ENCODE results near the gene NOP9.

The NOP9 gene

DNA sequence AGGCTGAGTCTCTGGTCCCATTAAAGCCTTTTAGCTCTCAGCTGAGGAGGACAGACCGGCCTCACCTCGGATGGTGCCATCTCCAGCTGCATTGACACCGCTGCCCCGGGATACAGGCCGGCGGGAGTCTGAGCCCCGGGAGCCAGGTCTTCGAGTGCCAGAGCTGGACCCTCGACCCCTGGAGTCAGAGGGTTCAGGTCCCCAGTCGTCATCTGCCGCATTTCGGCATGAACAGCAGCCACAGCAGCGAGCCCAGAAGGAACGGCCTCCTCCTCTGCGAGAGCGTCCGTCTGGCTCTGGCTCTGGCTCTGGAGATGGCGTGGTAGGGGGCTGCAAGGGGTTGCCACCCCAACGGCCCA, 37.7 kb upstream of the NOP9 start:
- no peak overlapping the region for H3K27ac Mint-ChIP-seq
- H3K4me3 Mint-ChIP-seq: no peak overlapping the region
- TF ChIP-seq, protein P1, sequence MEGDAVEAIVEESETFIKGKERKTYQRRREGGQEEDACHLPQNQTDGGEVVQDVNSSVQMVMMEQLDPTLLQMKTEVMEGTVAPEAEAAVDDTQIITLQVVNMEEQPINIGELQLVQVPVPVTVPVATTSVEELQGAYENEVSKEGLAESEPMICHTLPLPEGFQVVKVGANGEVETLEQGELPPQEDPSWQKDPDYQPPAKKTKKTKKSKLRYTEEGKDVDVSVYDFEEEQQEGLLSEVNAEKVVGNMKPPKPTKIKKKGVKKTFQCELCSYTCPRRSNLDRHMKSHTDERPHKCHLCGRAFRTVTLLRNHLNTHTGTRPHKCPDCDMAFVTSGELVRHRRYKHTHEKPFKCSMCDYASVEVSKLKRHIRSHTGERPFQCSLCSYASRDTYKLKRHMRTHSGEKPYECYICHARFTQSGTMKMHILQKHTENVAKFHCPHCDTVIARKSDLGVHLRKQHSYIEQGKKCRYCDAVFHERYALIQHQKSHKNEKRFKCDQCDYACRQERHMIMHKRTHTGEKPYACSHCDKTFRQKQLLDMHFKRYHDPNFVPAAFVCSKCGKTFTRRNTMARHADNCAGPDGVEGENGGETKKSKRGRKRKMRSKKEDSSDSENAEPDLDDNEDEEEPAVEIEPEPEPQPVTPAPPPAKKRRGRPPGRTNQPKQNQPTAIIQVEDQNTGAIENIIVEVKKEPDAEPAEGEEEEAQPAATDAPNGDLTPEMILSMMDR (IDR thresholded peaks at IDR 0.05): no peak
- H3K4me1 Mint-ChIP-seq: peaks cover 2% of the 10 kb centered on the region
- DNase-seq: no peak
- no peaks in the 10 kb centered on the region for H3K9me3 Mint-ChIP-seq
- H3K36me3 Mint-ChIP-seq (ENCODE audit: low read depth): peaks cover 6% of the 10 kb centered on the region
- H3K27me3 Mint-ChIP-seq (ENCODE audit: low read depth, poor library complexity): peaks cover 2% of the 10 kb centered on the region

DNA sequence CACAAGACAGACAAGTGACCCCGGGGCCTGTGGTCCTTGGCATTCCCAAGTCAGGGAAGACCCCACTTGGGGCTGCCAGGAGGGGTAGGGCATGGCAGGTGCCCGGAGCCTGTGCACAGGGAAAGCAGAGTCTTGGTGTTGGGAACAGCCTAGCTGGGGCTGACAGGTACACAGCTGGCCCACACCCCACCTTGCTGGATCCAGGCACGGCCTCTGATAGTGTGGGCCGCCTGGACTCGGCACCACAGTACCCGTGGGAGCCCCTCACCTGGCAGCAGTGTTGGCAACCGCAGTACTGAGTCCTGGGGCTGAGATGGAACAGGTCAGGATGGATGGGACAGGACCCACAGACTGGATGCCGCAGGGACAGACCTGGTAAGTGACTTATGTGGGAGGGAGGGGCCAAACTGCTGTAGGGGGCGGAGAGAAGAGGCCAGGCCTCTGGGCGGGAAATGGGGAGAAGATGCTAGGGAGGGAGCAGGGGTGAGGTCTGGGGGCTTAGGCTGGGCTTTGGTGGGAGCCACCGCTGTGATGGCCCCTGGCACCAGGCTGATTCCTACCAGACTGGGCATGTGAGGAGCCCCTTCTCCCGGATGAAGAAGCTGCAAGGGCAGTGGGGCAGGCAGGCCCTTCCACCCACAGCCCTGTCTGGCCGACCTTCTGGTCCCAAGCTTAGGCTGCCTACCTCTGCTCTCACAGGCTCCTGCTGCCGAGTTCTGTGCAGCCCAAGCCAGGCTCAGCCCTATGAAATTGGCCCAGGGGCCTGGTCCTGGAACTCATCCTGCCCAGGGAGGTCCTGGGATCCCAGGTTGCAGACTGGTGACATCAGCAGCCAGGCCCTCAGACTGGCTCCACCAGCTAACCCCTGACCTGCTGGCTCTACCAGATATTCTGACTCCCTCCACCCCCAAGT, 36.6 kb upstream of the NOP9 start, which contains the start of gene TGM1:
Gene TGM1 (minus strand): TSS at position 357 of the 913 bp plus-strand sequence. CDS start 825 bp downstream, outside the sequence.
- H3K27me3 Mint-ChIP-seq (ENCODE audit: low read depth, poor library complexity): peaks cover 2% of the 10 kb centered on the region
- no peak within 1 kb of the TSS for H3K4me3 Mint-ChIP-seq
- peaks cover 10% of the 10 kb centered on the region for H3K36me3 Mint-ChIP-seq (ENCODE audit: low read depth)
- H3K27ac Mint-ChIP-seq: peak within 1 kb of the TSS; percentile 2
- peaks cover 6% of the 10 kb centered on the region for H3K4me1 Mint-ChIP-seq
- H3K9me3 Mint-ChIP-seq: no peaks in the 10 kb centered on the region
- TF ChIP-seq, protein P1 (IDR thresholded peaks at IDR 0.05): no peak
- no peak for DNase-seq

DNA sequence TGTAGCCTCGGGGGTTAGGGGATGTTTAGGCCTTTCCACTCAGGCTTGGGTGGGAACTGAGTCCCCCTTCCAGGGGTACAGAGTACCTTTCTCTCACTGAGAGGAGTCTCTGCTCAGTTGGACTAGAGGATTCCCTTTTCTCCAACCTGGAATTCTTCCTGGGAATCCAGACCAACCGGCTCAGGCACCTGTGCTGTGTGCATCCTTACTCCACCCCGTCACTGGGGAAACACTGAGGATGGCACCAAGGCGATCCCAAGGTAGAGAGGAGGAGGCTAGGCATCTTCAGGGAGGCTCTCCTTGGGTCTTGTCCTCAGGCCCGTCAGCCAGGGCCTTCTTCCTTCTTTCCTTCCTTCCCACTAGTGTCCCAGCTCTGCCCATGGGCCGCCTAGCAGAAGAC, 35.8 kb upstream of the NOP9 start:
- Mint-ChIP-seq H3K27me3 (ENCODE audit: low read depth, poor library complexity) (peaks cover 2% of the 10 kb centered on the region), H3K4me3 (no peak overlapping the region), H3K9me3 (no peaks in the 10 kb centered on the region), H3K36me3 (ENCODE audit: low read depth) (peaks cover 10% of the 10 kb centered on the region), H3K4me1 (peaks cover 6% of the 10 kb centered on the region), H3K27ac (no peak overlapping the region)
- no peak for DNase-seq
- TF ChIP-seq, protein P1 (IDR thresholded peaks at IDR 0.05): no peak

DNA sequence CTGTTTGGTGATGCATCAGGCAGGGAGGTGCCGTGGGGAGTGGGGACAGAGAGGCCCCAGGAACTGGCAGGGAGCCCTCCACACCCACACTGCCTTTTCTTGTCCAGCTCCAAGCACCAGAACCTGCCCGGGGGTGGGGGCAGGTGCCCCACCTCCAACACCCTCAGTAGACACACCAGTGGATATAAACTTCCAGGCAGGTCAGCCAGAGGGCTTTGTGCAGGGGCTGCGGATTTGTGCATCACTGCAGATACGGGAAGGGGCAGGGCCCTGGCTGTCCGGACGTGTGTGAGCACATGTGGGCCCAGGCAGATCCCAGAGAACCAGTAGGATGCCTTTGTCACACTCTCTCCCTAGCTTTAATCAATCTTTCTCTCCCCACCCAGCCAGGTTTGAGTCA, 35.4 kb upstream of the NOP9 start:
- Mint-ChIP-seq H3K27me3 (ENCODE audit: low read depth, poor library complexity) (peaks cover 3% of the 10 kb centered on the region), H3K9me3 (no peaks in the 10 kb centered on the region), H3K4me3 (no peak overlapping the region), H3K4me1 (peaks cover 6% of the 10 kb centered on the region), H3K27ac (peak overlapping the region; percentile 42), H3K36me3 (ENCODE audit: low read depth) (peaks cover 10% of the 10 kb centered on the region)
- TF ChIP-seq, protein P1 (IDR thresholded peaks at IDR 0.05): no peak
- DNase-seq: no peak

DNA sequence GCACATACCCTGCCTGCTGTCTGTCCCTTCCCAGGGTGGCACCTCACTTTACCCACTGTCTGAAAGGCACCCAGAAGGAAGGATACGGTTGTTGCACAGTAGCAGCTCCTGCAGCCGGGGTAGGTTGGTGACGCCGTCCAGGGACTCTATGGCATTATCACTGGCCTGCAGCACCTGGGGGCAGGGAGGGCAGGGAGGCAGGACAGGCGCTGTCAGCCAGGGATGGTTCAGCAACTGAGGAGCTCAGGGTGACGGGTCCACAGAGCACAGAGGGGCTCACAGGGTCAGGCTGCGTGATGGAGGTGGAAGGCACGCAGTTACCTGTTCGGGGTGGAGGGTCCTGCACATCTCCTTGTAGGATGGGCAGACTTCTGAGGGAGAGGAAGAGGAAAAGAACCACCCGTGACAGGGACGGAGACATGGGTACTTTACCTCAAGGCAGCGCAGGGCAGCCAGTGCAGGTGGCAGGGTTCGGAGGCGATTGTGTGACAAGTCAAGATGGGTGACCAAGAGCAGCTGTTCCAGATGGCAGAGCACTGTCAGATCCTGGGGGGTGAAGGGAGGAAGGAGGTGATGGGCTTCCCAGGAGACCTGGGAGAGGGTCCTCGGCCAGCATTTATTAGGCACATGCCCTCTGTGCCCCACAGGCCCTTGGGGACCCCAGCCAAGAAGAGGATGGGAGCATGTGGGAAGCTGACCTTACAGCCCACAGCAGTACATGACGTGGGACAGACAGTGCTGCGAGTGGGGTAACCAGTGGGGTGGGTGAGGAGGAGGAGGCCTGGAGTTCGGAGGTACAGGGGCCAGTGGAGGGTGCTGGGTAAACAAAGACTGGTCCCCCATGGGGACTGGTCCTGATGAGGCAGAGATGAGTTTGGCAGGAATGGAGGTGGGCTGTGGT, 33.1 kb upstream of the NOP9 start:
- Mint-ChIP-seq H3K9me3 (no peaks in the 10 kb centered on the region), H3K36me3 (ENCODE audit: low read depth) (peaks cover 10% of the 10 kb centered on the region), H3K27me3 (ENCODE audit: low read depth, poor library complexity) (peaks cover 2% of the 10 kb centered on the region), H3K4me3 (no peak overlapping the region), H3K4me1 (peaks cover 9% of the 10 kb centered on the region), H3K27ac (peak overlapping the region; percentile 62)
- DNase-seq: no peak
- TF ChIP-seq, protein P1 (IDR thresholded peaks at IDR 0.05): no peak

Measured in nephron progenitor cell (in vitro differentiated cells).